Upper lobe of right lung (tissue), 1 donor: Measurements from ENCODE around the gene WFS1. TPM values are rescaled to one million over a fixed set of nuclear protein-coding genes. Genes with fewer than 3 reads are reported as not detected.
A peak's percentile ranks its signal among the peaks of the same experiment; 100 is the strongest.

Experiments used
- ATAC-seq: fragments of 200-7000 bp; cut with Tn5 transposase; one replicate; pipeline ENCODE4 v1.9.1; 2020; ENCODE audit warnings: mild to moderate bottlenecking, moderate library complexity
- DNase-seq: peaks from one replicate; pipeline ENCODE4 v3.0.0-alpha.2; 2020
- H3K27ac ChIP-seq: fragments of 200-600 bp; one replicate; pipeline ENCODE4 v1.8.0; 2022
- H3K27me3 ChIP-seq: fragments of 200-600 bp; one replicate; pipeline ENCODE4 v1.8.0; 2022; ENCODE audit warnings: mild to moderate bottlenecking
- H3K36me3 ChIP-seq: fragments of 200-600 bp; one replicate; pipeline ENCODE4 v1.8.0; 2022
- H3K4me1 ChIP-seq: fragments of 200-600 bp; one replicate; pipeline ENCODE4 v1.8.0; 2022
- H3K4me3 ChIP-seq: fragments of 200-600 bp; one replicate; pipeline ENCODE4 v1.8.0; 2022; ENCODE audit warnings: mild to moderate bottlenecking
- H3K9me3 ChIP-seq: fragments of 200-600 bp; one replicate; pipeline ENCODE4 v1.8.0; 2022
- intact Hi-C: fragments of 100-400 bp; cut with DNase I; formaldehyde crosslinking; loops from one replicate; pipeline ENCODE4 v1.11.0; 2022
- total RNA-seq: library from RNA; stranded (reverse); fragmentation: NEBNext Ultra II Directional; extraction: Animal tissue kit (Norgen Biotek cat#: 25700); gene quantifications from one replicate; pipeline ENCODE4 v1.2.1, GENCODE V29; 2021
- TF ChIP-seq, protein P1 (sequence below): fragments of 200-600 bp; IDR thresholded peaks from one replicate; pipeline ENCODE4 v1.8.0; 2022; ENCODE audit warnings: antibody characterized with exemption
- donor health status: DM: no; HTN: yes; CAD: no; lungs with severe emphysema.

Gene WFS1
- total RNA-seq, 1 donor from 2014 or later: 110 TPM

DNA sequence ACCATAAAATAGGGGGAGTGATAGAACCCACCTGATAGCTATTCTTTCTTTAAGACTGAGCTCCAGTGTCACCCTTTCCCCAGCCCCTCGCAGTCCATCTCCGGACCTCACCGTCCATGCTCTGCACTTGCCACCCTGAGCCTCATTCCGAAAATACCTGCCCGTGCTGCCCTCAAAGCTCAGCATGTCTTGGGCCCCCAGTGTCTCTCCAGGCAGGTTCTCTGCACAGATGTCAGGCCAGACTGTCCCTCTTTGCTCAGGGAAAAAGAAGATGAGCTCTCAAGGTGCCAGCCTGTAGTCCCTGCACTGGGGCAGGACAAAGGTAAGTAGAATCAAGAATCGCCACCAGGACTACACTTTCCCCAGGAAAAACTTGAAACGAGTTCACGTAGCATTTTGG, 9.8 kb upstream of the WFS1 start:
- Histone ChIP-seq H3K4me1 (peaks cover 7% of the 10 kb centered on the region), H3K27ac (no peak overlapping the region), H3K36me3 (no peaks in the 10 kb centered on the region), H3K4me3 (no peak overlapping the region), H3K27me3 (no peaks in the 10 kb centered on the region), H3K9me3 (no peaks in the 10 kb centered on the region)
- ATAC-seq (no peak), DNase-seq (no peak)
- TF ChIP-seq, protein P1, sequence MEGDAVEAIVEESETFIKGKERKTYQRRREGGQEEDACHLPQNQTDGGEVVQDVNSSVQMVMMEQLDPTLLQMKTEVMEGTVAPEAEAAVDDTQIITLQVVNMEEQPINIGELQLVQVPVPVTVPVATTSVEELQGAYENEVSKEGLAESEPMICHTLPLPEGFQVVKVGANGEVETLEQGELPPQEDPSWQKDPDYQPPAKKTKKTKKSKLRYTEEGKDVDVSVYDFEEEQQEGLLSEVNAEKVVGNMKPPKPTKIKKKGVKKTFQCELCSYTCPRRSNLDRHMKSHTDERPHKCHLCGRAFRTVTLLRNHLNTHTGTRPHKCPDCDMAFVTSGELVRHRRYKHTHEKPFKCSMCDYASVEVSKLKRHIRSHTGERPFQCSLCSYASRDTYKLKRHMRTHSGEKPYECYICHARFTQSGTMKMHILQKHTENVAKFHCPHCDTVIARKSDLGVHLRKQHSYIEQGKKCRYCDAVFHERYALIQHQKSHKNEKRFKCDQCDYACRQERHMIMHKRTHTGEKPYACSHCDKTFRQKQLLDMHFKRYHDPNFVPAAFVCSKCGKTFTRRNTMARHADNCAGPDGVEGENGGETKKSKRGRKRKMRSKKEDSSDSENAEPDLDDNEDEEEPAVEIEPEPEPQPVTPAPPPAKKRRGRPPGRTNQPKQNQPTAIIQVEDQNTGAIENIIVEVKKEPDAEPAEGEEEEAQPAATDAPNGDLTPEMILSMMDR: no peak
- intact Hi-C loops: no loop called here

DNA sequence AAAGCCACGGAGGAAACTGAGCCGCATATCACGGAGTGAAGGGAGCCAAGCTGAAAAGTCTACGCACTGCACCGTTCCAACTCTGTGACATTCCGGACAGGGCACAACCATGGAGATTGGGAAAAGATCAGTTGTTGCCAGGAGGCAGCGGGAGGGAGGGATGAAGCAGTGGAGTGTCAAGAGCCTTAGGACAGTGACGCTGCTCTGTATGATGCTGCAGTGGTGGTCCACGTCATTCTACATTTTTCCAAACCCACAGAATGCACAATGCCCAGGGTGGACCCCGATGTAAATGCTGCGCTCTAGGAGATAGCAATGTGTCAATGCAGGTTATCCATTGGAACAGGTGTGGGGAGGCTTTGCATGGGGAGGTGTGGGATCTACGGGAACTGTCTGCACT, 7.5 kb upstream of the WFS1 start:
- Histone ChIP-seq H3K4me1 (peaks cover 4% of the 10 kb centered on the region), H3K27ac (no peak overlapping the region), H3K9me3 (no peaks in the 10 kb centered on the region), H3K36me3 (no peaks in the 10 kb centered on the region), H3K27me3 (no peaks in the 10 kb centered on the region), H3K4me3 (no peak overlapping the region)
- DNase-seq (no peak), ATAC-seq (no peak)
- TF ChIP-seq, protein P1: no peak
- intact Hi-C loops: no loop called here

DNA sequence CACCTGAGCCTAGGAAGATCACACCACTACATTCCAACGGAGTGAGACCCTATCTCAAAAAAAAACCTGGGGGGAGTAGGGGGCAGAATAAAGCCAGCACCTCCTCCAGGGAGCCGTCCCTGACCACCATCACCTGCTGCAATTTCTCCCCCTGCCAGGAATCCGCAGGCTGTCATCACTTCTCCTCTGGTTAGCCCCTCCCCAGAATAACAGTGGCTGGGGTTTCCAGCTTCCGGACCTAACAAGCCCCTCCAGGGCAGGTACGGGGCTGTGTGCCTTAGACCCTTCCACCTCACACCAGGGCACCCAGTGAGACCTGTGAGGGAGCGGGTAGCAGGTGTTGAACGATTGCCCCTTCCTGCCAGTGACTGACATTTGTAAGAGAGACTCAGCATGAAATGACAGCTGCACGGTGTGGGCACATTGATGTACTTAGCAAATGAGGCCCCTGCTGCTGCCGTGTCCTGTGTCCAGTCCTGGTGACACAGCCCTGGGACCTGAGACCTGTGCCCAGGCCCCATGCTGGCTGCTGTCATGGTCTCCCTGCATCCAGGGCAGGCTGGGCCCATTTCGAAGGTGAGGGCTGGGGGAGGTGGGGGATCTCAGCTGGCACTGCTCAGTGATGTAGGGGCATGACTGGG, 6.7 kb upstream of the WFS1 start:
- ATAC-seq (peak; percentile 11), DNase-seq (no peak)
- peaks cover under 1% of the 10 kb centered on the region for H3K4me1 ChIP-seq
- intact Hi-C loops: no loop called here
- H3K27me3 ChIP-seq: no peaks in the 10 kb centered on the region
- TF ChIP-seq, protein P1: no peak
- H3K27ac ChIP-seq: no peak overlapping the region
- no peaks in the 10 kb centered on the region for H3K9me3 ChIP-seq
- no peak overlapping the region for H3K4me3 ChIP-seq
- H3K36me3 ChIP-seq: no peaks in the 10 kb centered on the region

DNA sequence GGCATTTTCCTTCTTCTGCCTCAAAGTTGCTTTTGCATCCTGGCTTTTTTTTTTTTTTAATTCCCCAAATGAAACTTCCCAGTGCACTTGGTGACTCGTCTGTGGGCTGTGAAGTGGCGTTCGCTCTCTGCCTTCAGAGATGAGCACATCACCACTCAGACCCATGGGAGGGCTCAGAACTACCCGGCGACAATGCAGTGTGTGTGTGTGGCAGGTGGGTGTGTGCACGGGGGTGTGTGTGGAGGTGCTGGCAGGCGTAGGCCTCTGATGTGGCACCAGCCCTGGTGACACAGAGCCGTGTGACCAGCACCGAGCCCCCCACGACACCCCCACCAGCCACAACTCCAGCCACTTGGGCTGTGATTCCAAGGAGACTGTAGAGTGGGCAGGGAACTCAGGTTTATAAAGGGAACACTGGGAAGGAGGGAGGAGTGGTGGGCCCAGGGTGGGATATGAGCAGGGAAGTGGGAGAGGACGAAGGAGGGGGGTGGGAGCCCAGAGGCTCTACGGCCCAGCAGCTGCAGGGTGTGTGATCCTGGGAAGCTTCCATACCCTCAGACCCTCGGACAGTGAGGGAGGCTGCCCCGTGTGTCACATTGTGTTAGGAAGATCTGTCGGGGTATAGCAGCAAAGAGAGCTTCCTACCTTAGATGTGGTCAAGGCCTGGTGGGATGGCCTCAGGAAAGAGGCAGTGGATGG, 6.0 kb upstream of the WFS1 start:
- no peaks in the 10 kb centered on the region for H3K9me3 ChIP-seq
- no peak overlapping the region for H3K27ac ChIP-seq
- peak; percentile 16 for ATAC-seq
- no peaks in the 10 kb centered on the region for H3K36me3 ChIP-seq
- no peak for DNase-seq
- intact Hi-C loops: no loop called here
- H3K4me3 ChIP-seq: no peak overlapping the region
- H3K27me3 ChIP-seq: no peaks in the 10 kb centered on the region
- TF ChIP-seq, protein P1: no peak
- no peaks in the 10 kb centered on the region for H3K4me1 ChIP-seq

DNA sequence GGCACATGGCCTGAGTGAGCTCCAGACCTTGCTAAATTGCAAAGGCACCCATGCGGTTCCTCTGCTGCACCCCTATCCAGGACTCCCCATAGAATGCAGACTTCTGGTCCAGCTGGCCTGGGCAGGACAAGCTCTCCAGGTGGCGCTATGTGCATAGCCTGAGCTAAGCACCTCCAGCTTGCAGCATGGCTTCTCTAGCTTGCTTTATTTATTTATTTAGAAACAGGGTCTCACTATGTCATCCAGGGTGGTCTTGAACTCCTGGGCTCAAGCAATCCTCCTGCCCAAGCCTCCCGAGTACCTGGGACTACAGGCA, 5.5 kb upstream of the WFS1 start:
- intact Hi-C loops: no loop called here

More for the DNA sequence above, 5.5 kb upstream of the WFS1 start:
- no peak for DNase-seq
- Histone ChIP-seq H3K36me3 (no peaks in the 10 kb centered on the region), H3K27me3 (no peaks in the 10 kb centered on the region), H3K27ac (no peak overlapping the region), H3K4me1 (peaks cover 3% of the 10 kb centered on the region), H3K4me3 (no peak overlapping the region), H3K9me3 (no peaks in the 10 kb centered on the region)
- ATAC-seq: peak; percentile 74
- TF ChIP-seq, protein P1: peak; percentile 55
